GM12878 (cell line): ENCODE results near the gene SYTL1.

Experiments
- CTCF ChIP-seq, 3 experiments: IDR thresholded peaks in 2 of 3; conservative IDR thresholded peaks in 1 of 3; 2 replicates each; pipeline ENCODE4 v1.5.1; 2011; ENCODE audit warnings: low read depth in 3 of 3, low read length in 3 of 3, mild to moderate bottlenecking in 3 of 3, control low read depth in 2 of 3, moderate library complexity in 2 of 3, inconsistent platforms in 1 of 3, mixed read lengths in 1 of 3; ENCODE audit not compliant: control insufficient read depth in 2 of 3, insufficient read depth in 1 of 3; ENCODE audit errors: extremely low read depth in 1 of 3
- POLR2A ChIP-seq: IDR thresholded peaks from 2 replicates; pipeline ENCODE4 v1.6.1; 2011; ENCODE audit warnings: low read depth, mild to moderate bottlenecking, low read length
- RFX5 ChIP-seq: IDR thresholded peaks from 2 replicates; pipeline ENCODE4 v1.6.1; 2011; ENCODE audit warnings: low read depth, low read length, improper control_type of control experiment
- TF ChIP-seq, protein P1 (sequence below): IDR thresholded peaks from 2 replicates; pipeline ENCODE4 v1.6.1; 2012; ENCODE audit warnings: low read depth, low read length, improper control_type of control experiment

GRCh38 chr1:27303509-27303908 lies 38.3 kb upstream of the SYTL1 start:
- TF ChIP-seq CTCF (IDR thresholded peaks at IDR 0.05 in 2 of 3, conservative IDR thresholded peaks at IDR 0.05 in 1 of 3; ENCODE audit: control insufficient read depth in 2 of 3, extremely low read depth in 1 of 3, insufficient read depth in 1 of 3, low read depth in 3 of 3, low read length in 3 of 3), result no peak
- no peak for TF ChIP-seq POLR2A
- no peak for TF ChIP-seq RFX5
- TF ChIP-seq, protein P1, sequence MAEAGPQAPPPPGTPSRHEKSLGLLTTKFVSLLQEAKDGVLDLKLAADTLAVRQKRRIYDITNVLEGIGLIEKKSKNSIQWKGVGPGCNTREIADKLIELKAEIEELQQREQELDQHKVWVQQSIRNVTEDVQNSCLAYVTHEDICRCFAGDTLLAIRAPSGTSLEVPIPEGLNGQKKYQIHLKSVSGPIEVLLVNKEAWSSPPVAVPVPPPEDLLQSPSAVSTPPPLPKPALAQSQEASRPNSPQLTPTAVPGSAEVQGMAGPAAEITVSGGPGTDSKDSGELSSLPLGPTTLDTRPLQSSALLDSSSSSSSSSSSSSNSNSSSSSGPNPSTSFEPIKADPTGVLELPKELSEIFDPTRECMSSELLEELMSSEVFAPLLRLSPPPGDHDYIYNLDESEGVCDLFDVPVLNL, result no peak
